OCI-LY1 (cell line): ENCODE measurements around the gene CREB3.

Source experiments
- EZH2 ChIP-seq: fragments of 200-600 bp; sonication (generic), shearing (Covaris generic); IDR thresholded peaks from 2 replicates; pipeline ENCODE4 v1.8.0; 2017; ENCODE audit warnings: borderline replicate concordance, mixed run types, mild to moderate bottlenecking, antibody characterized with exemption, low read length, moderate library complexity, mixed read lengths
- TF ChIP-seq, protein P1 (sequence below): fragments of 200-600 bp; sonication (generic), shearing (Covaris generic); IDR thresholded peaks from 2 replicates; pipeline ENCODE4 v1.5.1; 2017; ENCODE audit warnings: mild to moderate bottlenecking, antibody characterized with exemption, low read length, moderate library complexity, mixed read lengths

DNA sequence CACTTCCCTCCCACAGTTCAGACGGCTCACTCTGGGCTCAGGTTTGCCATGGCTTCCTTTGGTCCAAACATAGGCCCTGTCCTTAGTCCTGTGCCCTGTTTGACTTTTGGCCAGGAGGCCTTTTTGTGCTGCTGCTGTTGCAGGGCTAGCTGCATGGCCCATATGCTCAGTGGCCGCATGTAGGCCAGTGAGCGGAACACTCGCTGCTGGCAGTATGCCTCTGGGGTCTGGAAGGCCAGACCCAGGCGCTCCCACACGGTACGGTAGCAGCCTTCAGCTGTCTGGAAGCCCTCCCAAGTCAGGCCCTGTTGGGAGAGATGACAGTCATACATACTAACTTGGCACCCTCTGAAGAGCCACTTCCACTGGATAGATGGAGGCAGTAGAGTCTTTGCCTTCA is 4.7 kb downstream of the CREB3 start:
- TF ChIP-seq, protein P1, sequence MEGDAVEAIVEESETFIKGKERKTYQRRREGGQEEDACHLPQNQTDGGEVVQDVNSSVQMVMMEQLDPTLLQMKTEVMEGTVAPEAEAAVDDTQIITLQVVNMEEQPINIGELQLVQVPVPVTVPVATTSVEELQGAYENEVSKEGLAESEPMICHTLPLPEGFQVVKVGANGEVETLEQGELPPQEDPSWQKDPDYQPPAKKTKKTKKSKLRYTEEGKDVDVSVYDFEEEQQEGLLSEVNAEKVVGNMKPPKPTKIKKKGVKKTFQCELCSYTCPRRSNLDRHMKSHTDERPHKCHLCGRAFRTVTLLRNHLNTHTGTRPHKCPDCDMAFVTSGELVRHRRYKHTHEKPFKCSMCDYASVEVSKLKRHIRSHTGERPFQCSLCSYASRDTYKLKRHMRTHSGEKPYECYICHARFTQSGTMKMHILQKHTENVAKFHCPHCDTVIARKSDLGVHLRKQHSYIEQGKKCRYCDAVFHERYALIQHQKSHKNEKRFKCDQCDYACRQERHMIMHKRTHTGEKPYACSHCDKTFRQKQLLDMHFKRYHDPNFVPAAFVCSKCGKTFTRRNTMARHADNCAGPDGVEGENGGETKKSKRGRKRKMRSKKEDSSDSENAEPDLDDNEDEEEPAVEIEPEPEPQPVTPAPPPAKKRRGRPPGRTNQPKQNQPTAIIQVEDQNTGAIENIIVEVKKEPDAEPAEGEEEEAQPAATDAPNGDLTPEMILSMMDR, result no peak
- no peak for TF ChIP-seq EZH2
